ENCODE data around the gene GTPBP6. TPM values are rescaled to one million over a fixed set of nuclear protein-coding genes. Genes with fewer than 3 reads are reported as not detected.
"Not testable (repeated sequence)": the region's sequence is repeated elsewhere in the genome, so short reads cannot be mapped to it uniquely, and the experiment has no call there.

GTPBP6 gene
- total and polyA plus RNA-seq, 5 experiments from 2014 or later, result 37.2 to 101 (median 62.7) TPM

DNA sequence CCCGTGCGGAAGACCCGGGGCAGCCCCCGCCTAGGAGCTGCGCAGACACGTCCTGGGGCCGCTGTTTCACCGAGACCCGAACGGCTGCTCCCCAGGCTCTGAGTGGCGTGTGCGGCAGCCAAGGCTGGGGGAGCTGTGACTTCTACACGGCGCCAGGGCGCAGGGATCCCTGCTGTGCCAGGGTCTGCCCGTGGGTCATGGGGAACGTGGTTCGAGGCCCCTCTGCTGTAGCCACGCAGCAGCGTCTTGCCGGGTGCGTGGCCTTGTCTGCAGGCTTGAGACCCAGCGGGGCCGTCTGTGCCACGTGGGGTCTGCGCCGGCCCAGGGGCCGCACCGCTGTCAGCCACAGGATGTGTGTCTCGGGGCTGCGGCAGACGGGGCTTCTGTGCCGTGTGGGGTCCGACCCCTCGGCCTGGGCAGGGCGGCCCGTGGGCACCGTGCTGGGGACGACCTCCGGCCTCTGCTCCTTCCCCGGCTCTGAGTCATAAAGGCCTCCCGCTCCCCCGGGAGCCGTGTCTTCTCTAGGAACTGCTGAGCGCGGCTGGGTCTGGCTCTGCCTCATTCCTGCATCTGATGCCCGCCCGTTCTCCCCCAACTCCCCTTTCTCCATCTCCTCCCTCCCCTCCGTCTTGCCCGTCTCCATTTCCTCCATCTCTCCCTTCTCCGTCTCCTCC, 12.7 kb upstream of the GTPBP6 start:
- ATAC-seq (peak; percentile 82 to 83), DNase-seq (peak in 3 of 10 donors; percentile 26 to 61 (median 36))
- Mint-ChIP-seq H3K27me3 (no peaks in the 10 kb centered on the region), H3K36me3 (peaks cover 0 to 6% (median 0%) of the 10 kb centered on the region in 3 donors), H3K27ac (peak overlapping the region in 2 of 10 donors; percentile 11 to 78), H3K4me3 (peak overlapping the region in 8 of 10 donors; percentile 33 to 86 (median 50)), H3K9me3 (no peaks in the 10 kb centered on the region), H3K4me1 (peaks cover 0 to 7% (median 3%) of the 10 kb centered on the region in 4 donors)
- POLR2A ChIA-PET, result no interaction called here

DNA sequence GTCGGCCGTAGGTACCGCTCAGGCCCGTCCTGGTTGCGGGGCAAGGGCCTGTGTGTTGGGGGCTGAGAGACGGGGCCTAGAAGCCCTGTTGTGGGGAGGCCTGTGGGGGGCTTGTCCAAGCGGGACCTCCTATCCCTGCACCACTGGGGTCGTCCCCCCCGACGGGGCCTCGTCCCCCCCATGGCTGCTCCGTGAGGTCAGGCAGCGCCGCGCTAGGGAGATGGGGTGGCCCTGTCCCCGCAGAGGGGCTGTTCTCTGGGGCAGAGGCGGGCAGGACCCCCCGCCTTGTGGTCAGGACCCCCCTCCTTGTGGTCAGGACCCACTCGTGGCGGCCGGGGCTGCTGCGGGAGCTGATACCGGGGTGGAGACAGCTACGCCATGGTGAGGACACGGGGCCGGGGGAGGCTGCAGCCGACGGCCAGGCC, 12.1 kb upstream of the GTPBP6 start:
- Mint-ChIP-seq H3K4me1 (peaks cover 1 to 7% (median 4%) of the 10 kb centered on the region in 4 donors), H3K27me3 (no peaks in the 10 kb centered on the region), H3K27ac (no peak overlapping the region), H3K36me3 (peaks cover 0 to 3% (median 0%) of the 10 kb centered on the region in 3 donors), H3K9me3 (no peaks in the 10 kb centered on the region), H3K4me3 (peak overlapping the region in 3 of 10 donors; percentile 41 to 86 (median 64))
- POLR2A ChIA-PET, result no interaction called here
- ATAC-seq (no peak), DNase-seq (no peak)

DNA sequence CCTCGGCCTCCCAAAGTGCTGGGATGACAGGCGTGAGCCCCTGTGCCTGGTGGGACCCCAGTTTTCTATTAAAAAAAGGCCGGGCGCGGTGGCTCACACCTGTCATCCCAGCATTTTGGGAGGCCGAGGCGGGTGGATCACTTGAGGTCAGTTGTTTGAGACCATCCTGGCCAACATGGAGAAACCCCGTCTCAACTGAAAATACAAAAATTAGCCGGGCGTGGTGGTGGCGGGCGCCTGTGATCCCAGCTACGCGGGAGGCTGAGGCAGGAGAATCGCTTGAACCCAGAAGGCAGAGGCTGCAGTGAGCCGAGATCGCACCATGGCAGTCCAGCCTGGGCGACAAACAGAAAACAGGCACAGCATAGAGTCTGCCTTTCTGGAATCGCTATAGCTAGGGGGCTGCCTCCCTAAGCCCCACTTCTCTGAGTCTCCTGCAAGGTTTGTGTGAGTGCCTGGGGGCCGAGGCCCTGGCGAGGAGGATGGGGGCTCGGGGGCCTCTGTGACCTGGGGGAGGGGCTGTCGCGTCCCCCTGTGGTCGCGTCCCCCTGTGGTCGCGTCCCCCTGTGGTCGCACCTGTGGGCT, 11.6 kb upstream of the GTPBP6 start:
- H3K27me3 Mint-ChIP-seq, H3K27ac Mint-ChIP-seq, H3K4me1 Mint-ChIP-seq, H3K4me3 Mint-ChIP-seq, H3K9me3 Mint-ChIP-seq, H3K36me3 Mint-ChIP-seq, DNase-seq, POLR2A ChIA-PET, ATAC-seq: not testable (repeated sequence)

DNA sequence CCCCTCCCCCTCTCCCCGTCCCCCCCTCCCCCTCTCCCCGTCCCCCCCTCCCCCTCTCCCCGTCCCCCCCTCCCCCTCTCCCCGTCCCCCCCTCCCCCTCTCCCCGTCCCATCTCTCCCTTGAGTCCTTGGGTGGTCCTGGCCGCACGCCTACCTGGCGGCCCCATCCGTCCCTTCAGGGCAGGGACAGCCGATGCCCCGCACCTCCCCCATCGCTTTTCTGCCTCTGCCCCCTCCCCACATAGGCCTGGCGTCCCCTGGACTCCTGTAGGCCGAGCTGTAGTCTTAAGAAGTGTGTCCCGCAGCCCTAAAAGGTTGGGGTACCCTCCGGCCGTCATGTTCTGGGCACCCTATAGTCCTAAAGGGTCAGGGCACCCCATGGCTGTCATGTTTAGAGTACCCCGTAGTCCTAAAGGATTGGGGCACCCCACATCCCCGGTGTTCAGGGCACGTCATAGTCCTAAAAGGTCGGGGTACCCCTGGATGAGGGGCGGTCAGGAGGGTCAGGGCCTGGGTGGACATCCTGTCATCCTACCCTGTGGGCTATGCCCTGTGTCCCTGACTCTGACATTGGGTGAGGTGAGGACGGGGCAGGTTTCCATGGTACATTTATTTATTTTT, 10.8 kb upstream of the GTPBP6 start:
- Mint-ChIP-seq H3K27ac (peak overlapping the region in 2 of 10 donors; percentile 37 to 46), H3K4me3 (no peak overlapping the region), H3K27me3 (peaks cover 0 to 3% (median 0%) of the 10 kb centered on the region in 5 donors), H3K4me1 (peaks cover 7 to 13% (median 9%) of the 10 kb centered on the region in 4 donors), H3K9me3 (no peaks in the 10 kb centered on the region), H3K36me3 (no peaks in the 10 kb centered on the region)
- no peak for ATAC-seq
- POLR2A ChIA-PET, result no interaction called here
- no peak for DNase-seq

DNA sequence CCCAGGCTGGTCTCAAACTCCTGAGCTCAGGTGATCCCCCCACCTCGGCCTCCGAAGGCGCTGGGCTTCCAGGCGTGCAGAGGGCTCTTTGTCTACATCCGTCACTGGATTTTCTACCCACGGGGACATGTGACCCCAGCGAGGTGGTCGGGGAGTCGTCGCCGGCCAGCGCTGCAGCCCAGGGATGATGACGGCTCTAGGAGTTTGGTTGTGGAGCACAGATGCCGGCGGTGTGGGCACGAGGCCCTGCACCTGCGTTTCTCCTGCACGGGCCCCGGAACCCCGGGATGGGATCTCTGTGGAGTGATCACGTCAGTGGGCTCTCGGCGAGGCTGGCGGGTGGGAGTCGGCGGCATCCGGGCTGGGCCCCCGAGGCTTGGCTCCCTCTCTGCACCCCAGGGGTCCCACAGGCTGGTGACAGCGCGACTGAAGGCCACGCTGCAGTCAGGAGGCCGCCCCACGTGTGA, 9.1 kb upstream of the GTPBP6 start:
- H3K27me3 Mint-ChIP-seq, result peaks cover 0 to 3% (median 1%) of the 10 kb centered on the region in 5 donors
- ATAC-seq (no peak), DNase-seq (peak in 1 of 10 donors; percentile 57)
- POLR2A ChIA-PET, result no interaction called here
- H3K27ac Mint-ChIP-seq, result no peak overlapping the region
- no peaks in the 10 kb centered on the region for H3K36me3 Mint-ChIP-seq
- peaks cover 19 to 26% (median 23%) of the 10 kb centered on the region in 4 donors for H3K4me1 Mint-ChIP-seq
- H3K4me3 Mint-ChIP-seq, result no peak overlapping the region
- H3K9me3 Mint-ChIP-seq, result no peaks in the 10 kb centered on the region

DNA sequence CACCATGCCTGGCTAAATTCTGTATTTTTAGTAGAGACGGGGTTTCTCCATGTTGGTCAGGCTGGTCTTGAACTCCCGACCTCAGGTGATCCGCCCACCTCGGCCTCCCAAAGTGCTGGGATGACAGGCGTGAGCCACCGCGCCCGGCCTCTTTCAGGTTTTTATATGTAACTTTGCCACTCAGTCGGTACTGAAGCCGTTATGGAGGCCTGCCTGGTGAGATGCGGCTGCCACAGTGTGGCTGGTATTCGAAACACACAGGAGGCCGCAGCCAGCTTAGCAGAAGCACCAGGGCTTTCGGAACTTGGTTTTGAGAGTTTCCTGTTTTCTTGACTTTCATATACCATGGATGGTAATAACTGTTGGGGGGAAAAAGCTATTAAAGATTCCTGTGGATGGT, 6.1 kb upstream of the GTPBP6 start:
- POLR2A ChIA-PET, H3K9me3 Mint-ChIP-seq, H3K27me3 Mint-ChIP-seq, H3K36me3 Mint-ChIP-seq: not testable (repeated sequence)
- Mint-ChIP-seq H3K4me1 (peaks cover 27 to 39% (median 34%) of the 10 kb centered on the region in 4 donors), H3K4me3 (peak overlapping the region in 5 of 10 donors; percentile 52 to 87 (median 59)), H3K27ac (peak overlapping the region in 5 of 10 donors; percentile 22 to 86 (median 58))
- ATAC-seq (peak in 1 of 2 donors; percentile 18), DNase-seq (peak in 3 of 10 donors; percentile 37 to 68 (median 44))

DNA sequence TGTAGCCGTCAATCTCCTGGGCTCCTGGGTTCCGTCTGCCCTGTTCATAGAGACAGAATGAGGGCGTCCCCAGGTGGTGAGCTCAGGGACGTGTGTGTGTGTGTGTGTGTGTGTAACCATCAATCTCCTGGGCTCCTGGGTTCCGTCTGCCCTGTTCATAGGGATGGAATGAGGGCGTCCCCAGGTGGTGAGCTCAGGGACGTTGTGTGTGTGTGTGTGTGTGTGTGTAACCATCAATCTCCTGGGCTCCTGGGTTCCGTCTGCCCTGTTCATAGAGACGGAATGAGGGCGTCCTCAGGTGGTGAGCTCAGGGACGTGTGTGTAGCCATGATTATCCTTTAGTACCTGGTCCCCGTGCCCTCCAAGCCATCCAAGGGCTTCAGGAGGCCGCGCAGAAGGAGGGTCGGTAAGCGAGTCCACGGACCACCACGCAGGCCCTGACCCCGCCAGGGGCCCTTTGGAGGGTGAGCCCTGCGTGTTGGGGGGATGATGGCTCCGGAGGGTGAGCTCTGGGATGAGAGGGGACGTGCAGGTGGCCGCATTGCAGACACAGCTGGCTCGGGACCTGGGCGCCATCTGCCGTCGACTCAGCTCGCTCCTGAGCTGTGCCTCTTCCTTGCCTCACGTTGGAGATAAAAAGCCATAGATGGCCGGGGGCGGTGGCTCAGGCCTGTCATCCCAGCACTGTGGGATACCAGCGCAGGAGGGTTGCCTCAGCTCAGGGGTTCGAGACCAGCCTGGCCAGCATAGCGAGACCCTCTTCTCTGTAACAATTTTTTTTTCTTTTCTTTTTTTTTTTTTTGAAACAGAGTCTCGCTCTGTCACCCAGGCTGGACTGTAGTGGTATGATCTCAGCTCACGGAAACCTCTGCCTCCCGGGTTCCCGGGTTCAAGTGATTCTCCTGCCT, 5.4 kb upstream of the GTPBP6 start:
- POLR2A ChIA-PET, result no interaction called here
- peaks cover 25 to 39% (median 34%) of the 10 kb centered on the region in 4 donors for H3K4me1 Mint-ChIP-seq
- H3K36me3 Mint-ChIP-seq, result no peaks in the 10 kb centered on the region
- ATAC-seq (peak; percentile 13 to 24), DNase-seq (peak in 7 of 10 donors; percentile 34 to 67 (median 43))
- peaks cover 0 to 3% (median 1%) of the 10 kb centered on the region in 5 donors for H3K27me3 Mint-ChIP-seq
- H3K9me3 Mint-ChIP-seq, result no peaks in the 10 kb centered on the region
- peak overlapping the region in 6 of 10 donors; percentile 83 to 99 (median 90) for H3K27ac Mint-ChIP-seq
- H3K4me3 Mint-ChIP-seq, result peak overlapping the region in 8 of 10 donors; percentile 55 to 87 (median 76)

DNA sequence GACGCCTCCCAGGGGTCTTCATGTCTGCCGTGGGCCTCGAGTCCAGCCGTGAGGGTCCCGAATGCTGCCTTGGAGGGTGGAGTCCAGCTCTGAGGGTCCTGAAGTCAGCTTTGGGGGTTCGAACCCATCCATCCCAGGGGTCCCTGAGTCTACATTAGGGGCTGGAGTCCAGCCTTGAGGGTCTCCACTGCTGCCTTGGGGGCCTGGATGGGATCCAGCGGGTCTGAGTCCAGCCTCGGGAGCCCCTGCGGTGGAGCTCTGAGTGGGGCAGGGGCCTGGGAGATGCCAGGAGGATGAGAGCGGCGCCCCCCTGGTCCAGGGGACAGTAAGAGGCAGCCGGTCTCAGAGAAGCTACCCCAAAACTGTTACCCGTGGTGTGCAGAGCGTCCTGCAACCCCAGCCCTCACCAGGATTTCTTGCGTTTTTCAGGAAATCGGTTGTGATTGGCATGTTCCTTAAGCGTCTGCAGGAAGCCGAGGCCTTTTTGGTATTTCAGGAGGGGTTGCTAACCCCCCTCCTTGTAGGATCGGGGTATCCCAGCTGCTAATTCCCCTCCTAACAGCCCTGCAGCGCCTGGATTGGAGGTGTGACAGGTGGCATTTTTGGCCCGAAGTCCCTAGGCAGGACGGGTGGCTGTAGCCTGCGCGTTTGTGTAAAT, 1.7 kb upstream of the GTPBP6 start:
- peak in 3 of 10 donors; percentile 25 to 63 (median 29) for DNase-seq
- POLR2A ChIA-PET, result no interaction called here
- peaks cover 31 to 45% (median 40%) of the 10 kb centered on the region in 4 donors for H3K4me1 Mint-ChIP-seq
- peaks cover 0 to 5% (median 1%) of the 10 kb centered on the region in 5 donors for H3K27me3 Mint-ChIP-seq
- no peak for ATAC-seq
- H3K4me3 Mint-ChIP-seq, result peak overlapping the region in 9 of 10 donors; percentile 76 to 93 (median 83)
- H3K27ac Mint-ChIP-seq, result peak overlapping the region; percentile 29 to 94 (median 79)
- H3K9me3 Mint-ChIP-seq, result peaks cover 0 to 2% (median 0%) of the 10 kb centered on the region in 9 donors
- H3K36me3 Mint-ChIP-seq, result peaks cover 0 to 3% (median 0%) of the 10 kb centered on the region in 3 donors

DNA sequence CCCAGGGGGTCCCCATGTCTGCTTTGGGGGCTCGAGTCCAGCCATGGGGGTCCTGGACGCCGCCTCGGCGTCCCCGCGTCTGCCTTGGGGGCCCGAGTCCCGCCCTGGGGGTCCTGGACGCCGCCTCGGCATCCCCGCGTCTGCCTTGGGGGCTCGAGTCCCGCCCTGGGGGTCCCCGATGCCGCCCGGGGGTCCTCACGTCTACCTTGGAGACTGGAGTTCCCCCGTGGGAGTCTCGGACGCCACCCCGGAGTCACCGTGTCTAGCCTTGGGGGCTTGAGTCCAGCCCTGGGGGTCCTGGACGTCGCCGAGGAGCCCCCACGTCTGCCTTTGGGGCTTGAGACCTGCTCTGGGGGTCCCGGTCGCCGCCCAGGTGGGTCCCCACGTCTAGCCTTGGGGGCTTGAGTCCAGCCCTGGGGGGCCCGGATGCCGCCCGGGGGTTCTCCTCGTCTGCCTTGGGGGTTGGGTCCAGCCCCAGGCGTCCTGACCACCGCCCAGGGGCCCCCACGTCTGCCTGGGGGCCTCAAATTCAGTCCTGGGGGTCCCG, 1.1 kb upstream of the GTPBP6 start:
- peak in 2 of 10 donors; percentile 24 to 64 for DNase-seq
- peak overlapping the region in 6 of 10 donors; percentile 57 to 94 (median 81) for H3K27ac Mint-ChIP-seq
- no peak for ATAC-seq
- peak overlapping the region in 9 of 10 donors; percentile 76 to 93 (median 83) for H3K4me3 Mint-ChIP-seq
- H3K9me3 Mint-ChIP-seq, result peaks cover 0 to 2% (median 0%) of the 10 kb centered on the region in 9 donors
- peaks cover 29 to 41% (median 36%) of the 10 kb centered on the region in 4 donors for H3K4me1 Mint-ChIP-seq
- H3K27me3 Mint-ChIP-seq, result peaks cover 0 to 2% (median 0%) of the 10 kb centered on the region in 5 donors
- POLR2A ChIA-PET, result no interaction called here
- H3K36me3 Mint-ChIP-seq, result peaks cover 0 to 7% (median 0%) of the 10 kb centered on the region in 3 donors

DNA sequence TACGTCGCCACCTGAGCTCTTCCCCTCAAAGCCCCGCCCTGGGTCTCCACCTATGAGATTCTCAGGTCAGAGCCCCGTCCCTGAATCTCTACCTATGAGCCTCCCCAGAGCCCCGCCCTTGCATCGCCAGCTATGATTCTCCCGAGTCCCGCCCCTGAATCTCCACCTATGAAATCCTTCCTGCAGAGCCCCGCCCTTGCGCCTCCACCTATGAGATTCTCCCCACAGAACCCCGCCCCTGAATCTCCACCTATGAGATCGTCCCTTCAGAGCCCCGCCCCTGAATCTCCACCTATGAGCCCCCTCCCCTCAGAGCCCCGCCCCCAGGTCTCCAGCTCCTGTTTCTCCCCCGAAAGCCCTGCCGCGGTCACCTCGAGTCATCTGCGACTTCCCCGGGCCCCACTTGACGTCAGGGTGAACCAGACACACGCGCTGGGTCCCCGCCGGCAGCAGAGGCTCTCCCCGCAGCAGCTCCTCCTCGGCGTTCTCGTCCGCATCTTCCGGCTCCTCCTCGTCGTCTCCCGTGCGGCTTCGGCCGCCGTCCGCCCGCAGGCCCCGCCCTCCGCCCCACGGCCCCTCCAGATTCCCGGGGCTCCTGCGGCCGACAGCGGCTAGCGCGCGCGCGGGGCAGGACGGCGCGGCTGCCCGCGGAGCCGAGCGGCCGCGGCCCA, 393 bp downstream of the GTPBP6 start:
- H3K27ac Mint-ChIP-seq, result peak overlapping the region in 9 of 10 donors; percentile 87 to 100 (median 99)
- H3K36me3 Mint-ChIP-seq, result peaks cover 0 to 19% (median 9%) of the 10 kb centered on the region in 3 donors
- POLR2A ChIA-PET, result no interaction called here
- peaks cover 0 to 2% (median 0%) of the 10 kb centered on the region in 5 donors for H3K27me3 Mint-ChIP-seq
- H3K4me3 Mint-ChIP-seq, result peak overlapping the region in 9 of 10 donors; percentile 83 to 95 (median 93)
- peaks cover 23 to 27% (median 27%) of the 10 kb centered on the region in 4 donors for H3K4me1 Mint-ChIP-seq
- peaks cover 0 to 2% (median 0%) of the 10 kb centered on the region in 9 donors for H3K9me3 Mint-ChIP-seq
- DNase-seq, result peak; percentile 92 to 100 (median 98)
- peak; percentile 56 to 66 for ATAC-seq
